Astrocyte of the cerebellum (primary cell): ENCODE results near the gene DNTTIP2.

ENCODE experiments used
- DNase-seq: peaks from one replicate; pipeline ENCODE4 v3.0.0-alpha.2; 2011; ENCODE audit warnings: low read depth
- H3K4me3 ChIP-seq: 2 replicates; pipeline ENCODE4 v1.5.1; 2011; ENCODE audit warnings: mild to moderate bottlenecking, low read depth, low read length, moderate library complexity
- in situ Hi-C: cut with HindIII; loops from 2 replicates; pipeline ENCODE4 v1.10.0; 2017; ENCODE audit warnings: low sequenced_read_pairs
- TF ChIP-seq, protein P1 (sequence below): IDR thresholded peaks from 2 replicates; pipeline ENCODE4 v1.5.1; 2012; ENCODE audit warnings: low read length, low read depth, moderate library complexity, mild to moderate bottlenecking; ENCODE audit errors: missing control alignments

DNTTIP2 gene

DNA sequence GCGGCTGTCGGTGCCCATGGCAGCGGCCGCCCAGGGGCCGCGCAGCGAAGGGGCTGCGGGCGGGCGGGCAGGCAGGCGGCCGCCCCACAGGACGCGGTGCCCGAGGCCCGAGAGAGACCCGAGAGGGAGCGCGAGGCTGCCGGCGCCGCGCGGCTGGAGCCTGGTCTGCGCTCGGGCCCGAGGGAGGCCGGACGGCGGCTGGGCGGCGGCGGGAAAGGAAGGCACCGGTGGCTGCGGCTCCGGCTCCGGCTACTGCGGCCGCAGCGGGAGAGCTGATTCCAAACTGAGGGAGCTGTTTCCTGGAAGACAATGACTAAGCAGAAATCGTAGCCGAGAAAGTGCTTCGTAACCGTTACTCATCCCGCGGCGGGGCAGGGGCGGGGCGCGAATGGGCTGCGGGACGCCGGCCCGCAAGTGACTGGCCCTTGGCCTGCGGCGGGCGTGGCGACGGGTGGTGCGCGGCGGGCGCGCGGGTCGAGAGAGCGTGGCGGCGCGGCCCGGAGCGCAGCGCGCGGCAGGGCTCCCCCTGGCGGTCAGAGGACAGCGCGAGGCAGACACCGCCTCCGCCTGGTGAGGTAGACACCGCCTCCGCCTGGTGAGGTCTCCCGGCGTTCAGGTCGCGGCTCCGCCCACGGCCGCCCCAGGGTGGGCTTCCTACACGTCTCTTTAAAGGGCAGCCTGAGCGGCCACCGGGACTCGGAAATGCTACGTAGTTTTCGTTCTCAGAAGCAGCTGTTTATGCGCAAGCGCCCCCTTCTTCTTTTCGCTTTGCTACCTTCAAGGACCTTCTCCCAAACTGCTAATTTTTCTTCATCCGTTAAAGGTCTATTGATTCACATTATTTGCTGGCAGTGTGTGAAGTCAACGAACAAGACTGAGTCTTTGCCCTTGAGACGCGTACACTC, 30.4 kb upstream of the DNTTIP2 start, which contains the start of gene GCLM:
Gene GCLM (minus strand): TSS at position 285 of the 905 bp plus-strand sequence. CDS start 267 bp downstream, at position 18.
- in situ Hi-C loops: no loop called here
- TF ChIP-seq, protein P1, sequence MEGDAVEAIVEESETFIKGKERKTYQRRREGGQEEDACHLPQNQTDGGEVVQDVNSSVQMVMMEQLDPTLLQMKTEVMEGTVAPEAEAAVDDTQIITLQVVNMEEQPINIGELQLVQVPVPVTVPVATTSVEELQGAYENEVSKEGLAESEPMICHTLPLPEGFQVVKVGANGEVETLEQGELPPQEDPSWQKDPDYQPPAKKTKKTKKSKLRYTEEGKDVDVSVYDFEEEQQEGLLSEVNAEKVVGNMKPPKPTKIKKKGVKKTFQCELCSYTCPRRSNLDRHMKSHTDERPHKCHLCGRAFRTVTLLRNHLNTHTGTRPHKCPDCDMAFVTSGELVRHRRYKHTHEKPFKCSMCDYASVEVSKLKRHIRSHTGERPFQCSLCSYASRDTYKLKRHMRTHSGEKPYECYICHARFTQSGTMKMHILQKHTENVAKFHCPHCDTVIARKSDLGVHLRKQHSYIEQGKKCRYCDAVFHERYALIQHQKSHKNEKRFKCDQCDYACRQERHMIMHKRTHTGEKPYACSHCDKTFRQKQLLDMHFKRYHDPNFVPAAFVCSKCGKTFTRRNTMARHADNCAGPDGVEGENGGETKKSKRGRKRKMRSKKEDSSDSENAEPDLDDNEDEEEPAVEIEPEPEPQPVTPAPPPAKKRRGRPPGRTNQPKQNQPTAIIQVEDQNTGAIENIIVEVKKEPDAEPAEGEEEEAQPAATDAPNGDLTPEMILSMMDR: peak; percentile 68
- H3K4me3 ChIP-seq: peak within 1 kb of the TSS; percentile 81
- DNase-seq: peak; percentile 67

DNA sequence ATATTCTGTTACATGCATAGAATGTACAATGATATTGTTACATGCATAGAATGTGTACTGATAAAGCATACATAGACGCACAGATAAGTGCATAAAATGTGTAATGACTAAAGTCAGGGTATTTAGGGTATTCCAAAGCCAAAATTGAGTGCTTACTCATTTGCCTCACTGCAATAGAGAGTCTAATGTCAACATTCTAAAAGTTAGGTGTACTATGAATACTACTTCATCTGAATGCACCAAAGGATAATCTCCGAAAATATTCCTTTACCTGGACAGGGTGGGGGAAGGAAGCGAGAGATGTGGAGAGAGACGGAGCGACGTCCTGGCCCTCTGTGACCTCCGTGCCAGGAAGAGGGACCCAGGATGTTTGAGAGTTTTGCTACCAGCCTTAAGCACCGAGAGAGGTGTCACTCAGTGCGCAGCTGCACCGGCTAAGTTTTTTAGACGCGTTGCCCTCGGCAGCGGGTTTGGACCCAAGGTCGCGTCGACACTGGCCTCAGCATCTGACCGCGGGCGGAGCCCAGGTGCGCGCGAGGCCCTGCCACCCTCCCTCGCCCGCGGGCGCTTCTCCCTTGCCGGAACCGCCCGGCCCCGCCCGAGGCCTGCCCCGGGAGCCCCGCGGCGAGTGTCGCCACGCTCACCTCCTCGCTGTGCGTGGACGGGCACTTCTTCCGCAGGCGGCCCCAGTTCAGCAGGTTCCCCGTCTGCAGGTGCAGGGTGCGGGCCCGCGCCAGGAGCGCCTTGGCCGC, 29.6 kb upstream of the DNTTIP2 start:
- TF ChIP-seq, protein P1: no peak
- DNase-seq: no peak
- peak overlapping the region; percentile 81 for H3K4me3 ChIP-seq
- in situ Hi-C loops: no loop called here

DNA sequence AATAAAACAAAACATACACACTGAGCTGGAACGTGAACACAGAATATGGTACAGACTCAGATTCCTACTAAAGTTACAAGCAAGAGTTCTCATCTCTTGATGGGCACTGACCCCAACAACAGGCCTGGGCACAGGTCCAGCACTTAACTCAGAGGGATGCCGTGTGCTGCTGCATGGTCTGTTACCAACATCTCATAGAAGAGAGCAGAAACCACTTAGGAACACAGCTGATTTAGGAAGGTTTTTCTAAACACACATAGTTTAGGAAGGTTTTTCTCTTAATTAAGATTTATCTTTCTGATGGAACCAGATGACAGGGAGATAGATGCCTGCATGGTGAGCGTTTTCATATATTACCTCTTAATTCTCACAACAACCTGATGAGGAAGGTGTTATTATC, 28.7 kb upstream of the DNTTIP2 start:
- in situ Hi-C loops: no loop called here
- peak overlapping the region; percentile 81 for H3K4me3 ChIP-seq
- peak; percentile 62 for DNase-seq
- TF ChIP-seq, protein P1: no peak

DNA sequence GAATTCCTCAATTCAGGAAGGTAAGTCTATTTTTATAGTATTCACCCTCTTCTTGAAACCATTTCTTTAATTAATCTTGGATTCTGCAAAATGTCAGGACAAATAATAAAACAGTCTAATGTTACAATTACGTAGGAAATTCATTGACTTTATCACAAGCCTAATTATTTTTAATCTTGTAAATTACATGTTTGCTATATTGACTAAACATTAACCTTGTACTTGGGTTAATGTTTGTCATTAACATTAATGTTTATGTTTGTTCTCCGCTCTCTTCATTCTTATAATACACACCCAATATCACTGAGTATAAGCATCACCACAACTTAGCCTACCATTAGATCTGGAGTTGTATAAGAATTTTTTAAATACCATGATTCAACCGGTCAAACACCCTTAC, 27.5 kb upstream of the DNTTIP2 start:
- in situ Hi-C loops: no loop called here
- peak overlapping the region; percentile 14 for H3K4me3 ChIP-seq
- TF ChIP-seq, protein P1: no peak
- no peak for DNase-seq

DNA sequence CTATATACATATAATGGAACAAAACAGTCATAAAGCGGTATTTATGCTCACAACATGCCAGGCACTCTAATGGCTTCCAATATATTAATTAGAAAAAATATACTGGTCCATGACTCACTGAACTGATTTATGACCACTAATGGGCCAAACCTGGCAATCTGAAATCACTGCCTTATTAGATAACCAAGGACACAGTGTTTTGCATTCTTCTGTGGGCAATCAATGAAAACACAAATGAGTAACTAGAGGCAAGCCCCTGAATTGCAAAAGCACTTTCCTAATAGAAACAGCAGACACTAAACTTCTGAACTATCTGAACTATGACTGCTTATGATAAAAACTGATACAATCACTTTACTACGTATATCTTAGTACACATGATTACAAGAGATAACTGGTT, 26.7 kb upstream of the DNTTIP2 start:
- no peak overlapping the region for H3K4me3 ChIP-seq
- in situ Hi-C loops: no loop called here
- TF ChIP-seq, protein P1: no peak
- DNase-seq: no peak

DNA sequence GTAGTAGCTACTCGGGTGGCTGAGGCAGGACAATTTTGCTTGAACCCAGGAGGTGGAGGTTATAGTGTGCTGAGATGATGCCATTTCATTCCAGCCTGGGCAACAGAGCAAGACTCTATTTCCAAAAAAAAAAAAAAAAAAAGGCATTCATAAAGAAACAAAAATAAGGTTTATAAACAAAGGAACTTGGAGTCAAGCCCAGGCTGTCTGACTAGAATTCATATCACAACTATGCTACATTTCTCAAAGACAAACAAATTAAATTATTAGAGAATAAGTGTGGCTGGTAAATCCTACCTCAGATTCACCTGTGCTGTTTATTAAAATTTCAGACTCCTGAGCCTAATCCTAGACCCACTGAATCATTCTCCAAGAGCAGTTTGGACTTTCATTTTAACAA, 26.0 kb upstream of the DNTTIP2 start:
- no peak overlapping the region for H3K4me3 ChIP-seq
- TF ChIP-seq, protein P1: no peak
- no peak for DNase-seq
- in situ Hi-C loops: no loop called here
